Endodermal cell (in vitro differentiated cells): ENCODE results near the gene SDF2. TPM values are rescaled to one million over a fixed set of nuclear protein-coding genes. Genes with fewer than 3 reads are reported as not detected.

Experiments
- DNase-seq: peaks from one replicate; pipeline ENCODE4 v3.0.0-alpha.2; 2017
- H3K27ac ChIP-seq: 2 replicates; pipeline ENCODE4 v1.5.1; 2013; ENCODE audit warnings: mild to moderate bottlenecking, low read depth, low read length, moderate library complexity
- H3K27me3 ChIP-seq: 2 replicates; pipeline ENCODE4 v1.6.1; 2013; ENCODE audit warnings: mild to moderate bottlenecking, low read length, moderate library complexity; ENCODE audit not compliant: insufficient read depth, control insufficient read depth, poor library complexity, severe bottlenecking
- H3K36me3 ChIP-seq: 2 replicates; pipeline ENCODE4 v1.7.0; 2013; ENCODE audit warnings: mild to moderate bottlenecking, low read length, moderate library complexity; ENCODE audit not compliant: control insufficient read depth, insufficient read depth
- H3K4me1 ChIP-seq: one replicate; pipeline ENCODE4 v1.7.0; 2013; ENCODE audit warnings: low read length; ENCODE audit not compliant: control insufficient read depth, insufficient read depth
- H3K4me3 ChIP-seq: 2 replicates; pipeline ENCODE4 v1.5.1; 2013; ENCODE audit warnings: mild to moderate bottlenecking, low read length, moderate library complexity
- H3K9ac ChIP-seq: 2 replicates; pipeline ENCODE4 v1.6.1; 2013; ENCODE audit warnings: mild to moderate bottlenecking, low read length, moderate library complexity; ENCODE audit not compliant: poor library complexity, severe bottlenecking; ENCODE audit errors: extremely low read depth
- H3K9me3 ChIP-seq: 2 replicates; pipeline ENCODE4 v1.6.1; 2013; ENCODE audit warnings: mild to moderate bottlenecking, low read length, moderate library complexity; ENCODE audit not compliant: control insufficient read depth
- H3K27ac Mint-ChIP-seq: 2 replicates; pipeline ENCODE4 v1.8.0; 2020; ENCODE audit warnings: mixed read lengths
- H3K27me3 Mint-ChIP-seq: 2 replicates; pipeline ENCODE4 v1.8.0; 2021; ENCODE audit warnings: mild to moderate bottlenecking, mixed read lengths; ENCODE audit not compliant: insufficient read depth
- H3K36me3 Mint-ChIP-seq: 2 replicates; pipeline ENCODE4 v1.8.0; 2020; ENCODE audit warnings: low read depth, mixed read lengths
- H3K4me1 Mint-ChIP-seq: 2 replicates; pipeline ENCODE4 v1.8.0; 2020; ENCODE audit warnings: mixed read lengths
- H3K4me3 Mint-ChIP-seq: 2 replicates; pipeline ENCODE4 v1.8.0; 2020; ENCODE audit warnings: mild to moderate bottlenecking, moderate library complexity, mixed read lengths
- H3K9me3 Mint-ChIP-seq: 2 replicates; pipeline ENCODE4 v1.8.0; 2020; ENCODE audit warnings: mild to moderate bottlenecking, mixed read lengths
- CTCF ChIP-seq: fragments of 200-600 bp; sonication (generic); conservative IDR thresholded peaks from 2 replicates; pipeline ENCODE4 v1.5.0; 2021; ENCODE audit warnings: antibody characterized with exemption, mild to moderate bottlenecking
- WGBS, 2 experiments: methylation state at CpG; one replicate each; pipeline versions ENCODE4 v1.1.5 to v1.1.7; 2013; ENCODE audit warnings: missing lambda C conversion rate in 2 of 2, mixed read lengths in 1 of 2; ENCODE audit not compliant: insufficient coverage in 1 of 2, insufficient read length in 1 of 2; 5-methylcytosine and 5-hydroxymethylcytosine counted together
- total RNA-seq, 2 donors: library from RNA; stranded (reverse); fragmentation: NEBNext Ultra II Directional in 1 of 2; extraction: Animal tissue kit (Norgen Biotek cat#: 25700) in 1 of 2; gene quantifications; 2 replicates in 1 of 2; 3 replicates in 1 of 2; pipeline ENCODE4 v1.2.1, GENCODE V29; 2021

The SDF2 gene
- total RNA-seq, 2 donors from 2014 or later = 40.6 to 42.6 TPM

GRCh38 chr17:28646039-28646754 is 15.5 kb downstream of the SDF2 start:
- no peaks in the 10 kb centered on the region for H3K27me3 Mint-ChIP-seq
- no peaks in the 10 kb centered on the region for H3K9me3 ChIP-seq
- H3K27me3 ChIP-seq = no peaks in the 10 kb centered on the region
- H3K36me3 Mint-ChIP-seq = peaks cover 42% of the 10 kb centered on the region
- WGBS, 2 experiments = 92 to 95% methylated on average over 11 to 12 of the region's 12 CpGs
- H3K27ac Mint-ChIP-seq = peak overlapping the region; percentile 79
- no peak overlapping the region for H3K27ac ChIP-seq
- DNase-seq = no peak
- H3K4me1 ChIP-seq = peaks cover 4% of the 10 kb centered on the region
- no peak for TF ChIP-seq CTCF
- H3K4me3 Mint-ChIP-seq = peak overlapping the region; percentile 81
- peak overlapping the region; percentile 89 for H3K4me3 ChIP-seq
- H3K36me3 ChIP-seq = peaks cover 45% of the 10 kb centered on the region
- H3K9me3 Mint-ChIP-seq = no peaks in the 10 kb centered on the region
- peaks cover 23% of the 10 kb centered on the region for H3K4me1 Mint-ChIP-seq
- no peak overlapping the region for H3K9ac ChIP-seq

GRCh38 chr17:28645576-28645939 is 16.1 kb downstream of the SDF2 start:
- 77 to 80% methylated on average over 7 to 8 of the region's 8 CpGs for WGBS, 2 experiments
- no peaks in the 10 kb centered on the region for H3K27me3 ChIP-seq
- H3K27ac ChIP-seq = peak overlapping the region; percentile 15
- Mint-ChIP-seq H3K27ac (peak overlapping the region; percentile 79), H3K36me3 (peaks cover 40% of the 10 kb centered on the region), H3K27me3 (no peaks in the 10 kb centered on the region), H3K9me3 (no peaks in the 10 kb centered on the region), H3K4me3 (peak overlapping the region; percentile 81), H3K4me1 (peaks cover 23% of the 10 kb centered on the region)
- no peak for TF ChIP-seq CTCF
- H3K4me1 ChIP-seq = peaks cover 4% of the 10 kb centered on the region
- H3K4me3 ChIP-seq = peak overlapping the region; percentile 89
- peaks cover 45% of the 10 kb centered on the region for H3K36me3 ChIP-seq
- H3K9ac ChIP-seq = peak overlapping the region; percentile 57
- H3K9me3 ChIP-seq = no peaks in the 10 kb centered on the region
- no peak for DNase-seq

- Mint-ChIP-seq H3K36me3 (peaks cover 41% of the 10 kb centered on the region), H3K4me1 (peaks cover 23% of the 10 kb centered on the region), H3K9me3 (no peaks in the 10 kb centered on the region), H3K27ac (peak within 1 kb of the TSS; percentile 79), H3K27me3 (no peaks in the 10 kb centered on the region), H3K4me3 (peak within 1 kb of the TSS; percentile 81)
- Histone ChIP-seq H3K4me1 (peaks cover 4% of the 10 kb centered on the region), H3K27ac (peak within 1 kb of the TSS; percentile 45), H3K4me3 (peak within 1 kb of the TSS; percentile 89), H3K36me3 (peaks cover 48% of the 10 kb centered on the region), H3K9me3 (no peaks in the 10 kb centered on the region), H3K9ac (peak within 1 kb of the TSS; percentile 57), H3K27me3 (no peaks in the 10 kb centered on the region)
- DNase-seq = peak; percentile 99
- no peak for TF ChIP-seq CTCF
- WGBS, 2 experiments = 1 to 2% methylated on average over 24 to 88 of the region's 89 CpGs
Observed at GRCh38 chr17:28644787-28645575, 16.7 kb downstream of the SDF2 start, which contains the start of gene BLTP2. Gene BLTP2, minus strand, starts transcription at chr17:28645158. Its CDS starts 102 bp downstream, at chr17:28645056.
